Nucleus accumbens (tissue), 56 donors: Measurements from ENCODE around the gene SRI.
"Not testable (repeated sequence)": the region's sequence is repeated elsewhere in the genome, so short reads cannot be mapped to it uniquely, and the experiment has no call there.

Source experiments
- DNase-seq, 56 donors: peaks; one replicate each; lab custom pipeline; 2025; lab: John Stamatoyannopoulos, UW

The SRI gene

GRCh38 chr7:88191911-88192310, 27.9 kb downstream of the SRI start:
- no peak for DNase-seq

GRCh38 chr7:88185650-88186049, 34.2 kb downstream of the SRI start:
- peak in 4 of 56 donors; percentile 9 to 18 (median 13) for DNase-seq

- DNase-seq: peak in 3 of 56 donors; percentile 8 to 14 (median 11)
These were observed 35.0 kb downstream of the SRI start for GRCh38 chr7:88184848-88185304.

- DNase-seq: no peak
These were observed 36.8 kb downstream of the SRI start for GRCh38 chr7:88183051-88183450.

- DNase-seq: no peak
These were observed 43.6 kb downstream of the SRI start for GRCh38 chr7:88176190-88176589.

DNA sequence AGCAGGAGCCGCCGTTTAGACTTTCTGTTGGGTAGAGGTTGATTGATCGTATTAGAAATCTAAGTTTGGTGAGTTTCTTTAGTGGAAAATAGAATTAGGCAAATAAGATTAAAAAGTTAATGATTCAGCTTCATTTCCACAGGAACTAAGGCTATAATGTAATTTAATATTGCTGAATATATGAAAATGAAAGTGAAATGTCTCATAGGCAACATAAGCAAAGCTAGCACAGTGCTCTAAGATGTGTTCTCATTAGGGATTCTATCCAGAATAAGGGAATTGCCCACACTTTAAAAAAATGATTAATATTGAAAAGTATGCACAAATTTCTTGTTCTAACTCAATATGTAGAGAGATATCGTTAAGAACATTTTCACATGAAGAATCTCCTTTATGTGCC, 47.0 kb downstream of the SRI start:
- DNase-seq: no peak

- DNase-seq: no peak
These were observed 50.0 kb downstream of the SRI start for GRCh38 chr7:88169717-88170320.

GRCh38 chr7:88167721-88168120, 52.1 kb downstream of the SRI start:
- no peak for DNase-seq

DNA sequence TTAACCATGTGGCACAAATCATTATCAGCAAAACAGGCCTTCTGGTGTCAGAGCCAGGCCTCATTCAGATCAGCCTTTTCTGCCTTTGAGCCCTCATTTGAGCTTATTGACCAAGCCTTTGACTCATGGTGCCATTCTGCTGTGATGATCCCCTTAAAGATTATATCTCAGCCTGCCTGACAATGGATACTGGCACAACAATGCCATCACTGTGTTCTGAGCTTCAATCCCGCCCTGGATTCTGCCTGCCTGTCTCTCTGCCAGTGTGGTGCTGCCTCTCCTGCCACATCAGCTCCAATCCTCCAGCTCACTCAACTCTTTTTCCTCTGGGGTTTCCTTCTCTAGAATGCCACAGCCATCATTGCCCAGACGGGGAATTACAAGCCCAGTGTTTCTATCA, 52.6 kb downstream of the SRI start:
- DNase-seq: peak in 43 of 56 donors; percentile 1 to 73 (median 39)

DNA sequence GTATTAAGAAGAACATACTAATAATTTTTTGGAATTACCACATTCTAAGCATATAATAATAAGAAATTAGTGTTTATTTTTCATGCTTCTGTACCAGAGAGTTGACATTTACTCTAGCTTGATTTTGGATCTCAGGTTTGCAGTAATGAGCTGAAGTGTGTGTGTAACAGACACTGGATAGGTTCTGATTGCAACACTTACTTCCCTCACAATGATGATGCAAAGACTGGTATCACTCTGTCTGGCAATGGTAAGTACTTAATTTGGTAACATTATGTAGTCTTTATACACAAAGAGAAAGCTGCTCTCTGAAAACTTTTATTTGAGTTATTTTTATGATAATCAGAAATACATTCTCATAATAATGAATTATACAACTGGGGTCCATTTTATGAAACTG, 54.1 kb downstream of the SRI start:
- DNase-seq: no peak

GRCh38 chr7:88159741-88160140, 60.1 kb downstream of the SRI start:
- DNase-seq: not testable (repeated sequence)

GRCh38 chr7:88156356-88156755, 63.5 kb downstream of the SRI start:
- no peak for DNase-seq

GRCh38 chr7:88155756-88156155, 64.1 kb downstream of the SRI start:
- DNase-seq: no peak
